Stomach (tissue), 9 donors: Measurements from ENCODE around the gene ANXA2. TPM values are rescaled to one million over a fixed set of nuclear protein-coding genes. Genes with fewer than 3 reads are reported as not detected.
A peak's percentile ranks its signal among the peaks of the same experiment; 100 is the strongest.

Experiments used
- DNase-seq, 2 donors: peaks; one replicate each; pipeline versions ENCODE4 v3.0.0 to v3.0.0-alpha.2; 2013 to 2019
- H3K27ac ChIP-seq, 5 donors: fragments of 200-600 bp in 4 of 5; sonication (generic) in 4 of 5; one replicate each; pipeline ENCODE4 v1.5.1; 2013 to 2019; ENCODE audit warnings: mild to moderate bottlenecking in 1 of 5, moderate library complexity in 1 of 5
- H3K27me3 ChIP-seq, 3 donors: fragments of 200-600 bp; sonication (generic); one replicate each; pipeline ENCODE4 v1.5.1; 2017 to 2019; ENCODE audit warnings: mixed run types in 1 of 3
- H3K36me3 ChIP-seq, 4 donors: fragments of 200-600 bp; sonication (generic); 1 replicate in 3 of 4; 2 replicates in 1 of 4; pipeline ENCODE4 v1.5.1; 2016 to 2019
- H3K4me1 ChIP-seq, 4 donors: fragments of 200-600 bp; sonication (generic); one replicate each; pipeline ENCODE4 v1.5.1; 2016 to 2019
- H3K4me3 ChIP-seq, 4 donors: fragments of 200-600 bp; sonication (generic) in 3 of 4; one replicate each; pipeline ENCODE4 v1.5.1; 2016 to 2019; ENCODE audit warnings: mild to moderate bottlenecking in 1 of 4
- H3K9me3 ChIP-seq, 4 donors: fragments of 200-600 bp; sonication (generic); one replicate each; pipeline ENCODE4 v1.5.1; 2016 to 2019
- EP300 ChIP-seq: sonication (generic); formaldehyde crosslinking; IDR thresholded peaks from one replicate; pipeline ENCODE4 v1.6.1; 2017; ENCODE audit warnings: antibody characterized with exemption
- POLR2A ChIP-seq, 4 donors: fragments of 450-650 bp; IDR thresholded peaks; one replicate each; pipeline ENCODE4 v1.6.1; 2016; ENCODE audit warnings: antibody characterized with exemption in 4 of 4, control low read depth in 2 of 4, mild to moderate bottlenecking in 1 of 4, moderate library complexity in 1 of 4
- POLR2AphosphoS5 ChIP-seq, 3 donors: sonication (generic); formaldehyde crosslinking; IDR thresholded peaks; one replicate each; pipeline ENCODE4 v1.6.1; 2016; ENCODE audit warnings: antibody characterized with exemption in 3 of 3
- WGBS, 5 donors: extraction: QIAGEN DNeasy Blood & Tissue Kit in 3 of 5; methylation state at CpG; one replicate each; pipeline versions ENCODE4 v1.1.5 to v1.1.7; 2013 to 2018; 5-methylcytosine and 5-hydroxymethylcytosine counted together
- intact Hi-C: fragments of 100-400 bp; cut with DNase I; formaldehyde crosslinking; loops from one replicate; pipeline ENCODE4 v1.15.1; 2023; ENCODE audit warnings: low total_unique reads
- polyA plus RNA-seq, 3 donors: library from polyadenylated mRNA; stranded (reverse); fragments of 200-250 nt; gene quantifications; one replicate each; pipeline ENCODE4 v1.2.3, GENCODE V29; 2013
- total RNA-seq, 5 donors: library from RNA; depleted of rRNA; stranded (reverse); fragments of >200 nt; gene quantifications; one replicate each; pipeline versions ENCODE4 v1.1.0 to v1.2.3, GENCODE V29; 2014 to 2016
- TF ChIP-seq, protein P1 (sequence below), 7 experiments: fragments of 450-650 bp in 4 of 7; fragments of 200-600 bp in 3 of 7; sonication (generic) in 3 of 7; IDR thresholded peaks; one replicate each; pipeline ENCODE4 v1.5.1; 2016 to 2019; ENCODE audit warnings: antibody characterized with exemption in 7 of 7, control low read depth in 2 of 7, mild to moderate bottlenecking in 1 of 7
- donor health status: healthy with polysubstance abuse.
- donor health status: Bipolar disorder and iron deficiency.
- donor health status: healthy.

The ANXA2 gene
- total and polyA plus RNA-seq, 8 donors: 292 to 1,332 (median 538) TPM

DNA sequence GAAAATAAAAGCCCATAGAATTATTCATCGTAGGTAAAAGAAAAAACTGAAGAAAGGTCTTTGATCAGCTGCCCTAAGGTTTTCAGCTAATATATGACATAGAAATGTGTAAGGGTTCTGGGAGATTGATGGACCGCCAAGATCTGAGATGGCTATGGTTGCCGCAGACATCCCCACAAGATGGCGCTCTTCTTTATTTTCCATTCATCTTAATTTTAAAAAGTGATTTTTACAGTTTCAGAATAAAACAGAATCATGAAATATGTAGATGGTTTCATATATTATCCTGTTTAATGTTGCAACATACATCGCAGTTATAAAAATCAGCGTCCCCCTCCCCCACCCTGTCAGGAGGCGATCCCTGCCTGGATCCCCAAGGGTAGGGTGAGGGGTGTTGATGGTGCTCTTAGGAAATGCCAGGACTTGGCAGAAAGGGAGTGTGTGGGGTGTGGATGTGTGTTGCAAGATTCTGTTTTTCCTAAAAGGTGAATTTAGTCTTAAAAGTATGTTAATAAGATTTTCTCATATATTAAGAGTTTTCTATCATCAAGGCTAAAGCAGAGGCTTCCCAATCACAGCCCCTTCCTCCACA is 68.8 kb downstream of the ANXA2 start:
- Histone ChIP-seq H3K4me1 (peaks cover 0 to 4% (median 0%) of the 10 kb centered on the region in 4 donors), H3K4me3 (no peak overlapping the region), H3K36me3 (no peaks in the 10 kb centered on the region), H3K27ac (no peak overlapping the region), H3K9me3 (no peaks in the 10 kb centered on the region), H3K27me3 (peaks cover 0 to 42% (median 26%) of the 10 kb centered on the region in 3 donors)
- WGBS, 5 donors: 15 to 19% (median 16%) methylated on average over 7 of the region's 7 CpGs
- intact Hi-C loops: no loop called here
- peak in 1 of 2 donors; percentile 54 for DNase-seq
- TF ChIP-seq EP300 (no peak), POLR2AphosphoS5 (IDR thresholded peaks at IDR 0.05) (no peak), POLR2A (IDR thresholded peaks at IDR 0.05) (no peak)
- TF ChIP-seq, protein P1, sequence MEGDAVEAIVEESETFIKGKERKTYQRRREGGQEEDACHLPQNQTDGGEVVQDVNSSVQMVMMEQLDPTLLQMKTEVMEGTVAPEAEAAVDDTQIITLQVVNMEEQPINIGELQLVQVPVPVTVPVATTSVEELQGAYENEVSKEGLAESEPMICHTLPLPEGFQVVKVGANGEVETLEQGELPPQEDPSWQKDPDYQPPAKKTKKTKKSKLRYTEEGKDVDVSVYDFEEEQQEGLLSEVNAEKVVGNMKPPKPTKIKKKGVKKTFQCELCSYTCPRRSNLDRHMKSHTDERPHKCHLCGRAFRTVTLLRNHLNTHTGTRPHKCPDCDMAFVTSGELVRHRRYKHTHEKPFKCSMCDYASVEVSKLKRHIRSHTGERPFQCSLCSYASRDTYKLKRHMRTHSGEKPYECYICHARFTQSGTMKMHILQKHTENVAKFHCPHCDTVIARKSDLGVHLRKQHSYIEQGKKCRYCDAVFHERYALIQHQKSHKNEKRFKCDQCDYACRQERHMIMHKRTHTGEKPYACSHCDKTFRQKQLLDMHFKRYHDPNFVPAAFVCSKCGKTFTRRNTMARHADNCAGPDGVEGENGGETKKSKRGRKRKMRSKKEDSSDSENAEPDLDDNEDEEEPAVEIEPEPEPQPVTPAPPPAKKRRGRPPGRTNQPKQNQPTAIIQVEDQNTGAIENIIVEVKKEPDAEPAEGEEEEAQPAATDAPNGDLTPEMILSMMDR (IDR thresholded peaks at IDR 0.05): peak in 4 of 7 experiments; percentile 26 to 69 (median 40)

DNA sequence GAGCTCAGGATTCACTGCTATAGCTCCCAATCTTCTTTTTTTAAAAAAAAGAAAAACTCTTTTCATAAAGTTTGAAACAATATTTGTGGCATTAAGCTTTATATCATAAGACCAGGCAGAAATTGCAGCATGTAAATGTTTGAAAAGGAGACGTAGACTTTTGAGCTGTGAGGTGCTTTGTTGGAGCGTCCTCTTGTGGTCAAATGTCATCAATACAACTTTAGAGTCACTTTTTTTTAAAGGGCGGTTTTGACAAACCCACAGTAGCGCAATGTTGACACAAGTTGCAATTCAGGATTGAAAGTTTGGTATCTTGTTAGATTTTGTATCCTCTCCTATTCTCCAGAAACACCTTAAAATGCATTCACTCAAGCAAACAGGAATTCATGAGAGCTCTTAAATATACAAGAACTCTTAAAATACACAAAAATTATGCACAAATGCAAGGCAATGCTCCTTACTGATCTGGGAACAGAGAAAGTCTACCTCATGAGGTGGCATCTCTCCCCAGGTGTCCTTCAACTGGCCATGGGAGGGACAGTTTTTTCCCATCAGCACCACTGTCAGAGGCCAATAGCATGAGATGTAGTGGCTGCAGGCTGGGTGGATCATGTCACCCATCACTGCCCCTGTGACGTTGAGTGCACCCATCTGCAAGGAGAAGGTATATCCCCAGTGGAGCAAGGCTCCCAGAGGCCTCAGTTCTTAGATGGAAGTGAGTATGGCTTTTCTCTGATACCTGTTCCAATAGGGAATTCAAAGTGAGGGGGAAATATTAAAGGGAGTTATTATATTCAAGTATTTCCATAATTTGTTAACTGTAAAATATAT is 70.7 kb downstream of the ANXA2 start:
- no peaks in the 10 kb centered on the region for H3K9me3 ChIP-seq
- H3K4me1 ChIP-seq: peaks cover 0 to 4% (median 0%) of the 10 kb centered on the region in 4 donors
- H3K4me3 ChIP-seq: no peak overlapping the region
- no peaks in the 10 kb centered on the region for H3K36me3 ChIP-seq
- no peak overlapping the region for H3K27ac ChIP-seq
- peaks cover 0 to 42% (median 31%) of the 10 kb centered on the region in 3 donors for H3K27me3 ChIP-seq
- TF ChIP-seq POLR2AphosphoS5 (IDR thresholded peaks at IDR 0.05): no peak
- TF ChIP-seq, protein P1 (IDR thresholded peaks at IDR 0.05): peak in 5 of 7 experiments; percentile 46 to 71 (median 56)
- intact Hi-C loops: no loop called here
- DNase-seq: peak in 1 of 2 donors; percentile 83
- 12 to 20% (median 19%) methylated on average over 5 of the region's 5 CpGs for WGBS, 5 donors

DNA sequence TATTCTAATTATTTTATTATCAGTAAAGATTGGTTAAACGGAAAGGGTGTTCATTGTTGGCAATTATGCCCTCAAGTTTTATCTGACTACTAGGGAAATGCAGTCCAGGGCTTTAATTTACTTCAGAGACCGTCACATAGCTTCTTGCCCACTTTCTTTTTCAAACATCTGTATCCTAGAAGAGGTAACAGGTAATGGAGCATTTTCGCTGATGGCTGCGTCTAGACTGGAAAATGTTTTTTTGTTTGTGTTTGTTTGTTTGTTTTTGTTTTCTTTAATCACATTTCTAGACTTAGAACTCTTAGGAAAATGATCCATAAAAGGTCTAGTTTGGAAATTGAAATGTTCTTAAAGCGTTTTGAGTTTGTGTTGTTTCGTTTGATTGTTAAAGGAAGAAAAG is 71.4 kb downstream of the ANXA2 start:
- 17 to 23% (median 18%) methylated on average over 6 of the region's 6 CpGs for WGBS, 5 donors
- intact Hi-C loops: no loop called here
- Histone ChIP-seq H3K9me3 (no peaks in the 10 kb centered on the region), H3K27me3 (peaks cover 0 to 42% (median 31%) of the 10 kb centered on the region in 3 donors), H3K27ac (no peak overlapping the region), H3K4me3 (no peak overlapping the region), H3K4me1 (peaks cover 0 to 4% (median 0%) of the 10 kb centered on the region in 4 donors), H3K36me3 (no peaks in the 10 kb centered on the region)
- TF ChIP-seq POLR2A (IDR thresholded peaks at IDR 0.05): no peak
- TF ChIP-seq EP300: no peak
- TF ChIP-seq, protein P1 (IDR thresholded peaks at IDR 0.05): no peak
- TF ChIP-seq POLR2AphosphoS5 (IDR thresholded peaks at IDR 0.05): no peak
- no peak for DNase-seq

DNA sequence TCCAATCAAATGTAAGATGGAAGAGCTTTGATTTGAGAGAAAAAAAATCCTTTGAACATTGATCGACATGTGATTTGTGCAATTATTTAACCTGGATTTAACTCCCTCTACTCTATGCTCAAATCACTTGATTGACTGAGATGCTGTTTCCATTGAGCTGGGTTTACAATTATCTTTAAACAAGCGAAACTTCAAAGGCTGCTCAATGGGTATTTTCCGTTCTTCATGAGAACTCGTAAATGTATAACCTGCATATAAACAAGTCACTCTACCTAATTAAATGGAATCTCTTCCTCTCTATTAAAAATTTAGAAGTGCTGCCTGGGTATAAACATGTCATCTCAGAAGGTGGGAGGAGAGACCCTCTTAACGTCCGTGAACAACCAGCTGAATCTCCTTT is 71.9 kb downstream of the ANXA2 start:
- H3K27ac ChIP-seq: no peak overlapping the region
- H3K4me3 ChIP-seq: no peak overlapping the region
- peaks cover 0 to 42% (median 31%) of the 10 kb centered on the region in 3 donors for H3K27me3 ChIP-seq
- 41 to 50% (median 44%) methylated on average over 6 of the region's 6 CpGs for WGBS, 5 donors
- DNase-seq: no peak
- peaks cover 0 to 4% (median 0%) of the 10 kb centered on the region in 4 donors for H3K4me1 ChIP-seq
- H3K9me3 ChIP-seq: no peaks in the 10 kb centered on the region
- intact Hi-C loops: no loop called here
- no peaks in the 10 kb centered on the region for H3K36me3 ChIP-seq
- TF ChIP-seq EP300 (no peak), POLR2AphosphoS5 (IDR thresholded peaks at IDR 0.05) (no peak), POLR2A (IDR thresholded peaks at IDR 0.05) (no peak)
- TF ChIP-seq, protein P1 (IDR thresholded peaks at IDR 0.05): no peak
